NCI-H524 (cell line): ENCODE measurements around the gene IZUMO1.

Source experiments
- DNase-seq, 2 experiments: peaks; one replicate each; lab custom pipeline; 2025; lab: John Stamatoyannopoulos, UW

IZUMO1 gene

DNA sequence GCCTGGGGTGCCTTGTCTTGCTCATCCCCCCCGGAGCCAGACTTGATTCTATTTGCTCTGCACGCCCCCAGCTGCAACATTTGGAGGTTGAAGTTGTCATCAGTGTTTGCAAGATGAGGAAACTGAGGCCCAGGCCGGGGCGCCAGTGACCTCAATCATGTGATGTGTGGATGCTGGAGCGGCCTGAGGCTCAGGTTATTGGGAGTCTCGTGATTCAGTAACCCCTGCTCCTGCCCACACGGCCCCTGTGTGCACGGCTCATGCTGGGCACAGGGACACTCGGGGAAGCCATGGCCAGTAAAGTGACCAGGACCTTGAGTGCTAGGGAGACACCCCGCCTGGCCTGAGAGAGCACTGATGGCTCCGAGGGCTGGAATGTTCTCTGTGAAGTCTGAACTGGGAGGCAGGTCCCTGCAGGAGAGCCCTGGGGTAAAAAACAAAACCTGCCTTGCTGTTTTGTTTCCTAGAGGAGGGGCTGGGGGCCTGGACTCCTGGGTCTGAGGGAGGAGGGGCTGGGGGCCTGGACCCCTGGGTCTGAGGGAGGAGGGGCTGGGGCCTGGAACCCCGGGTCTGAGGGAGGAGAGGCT is 10.5 kb upstream of the IZUMO1 start:
- no peak for DNase-seq

- no peak for DNase-seq
Observed at GRCh38 chr19:48756686-48757085, 10.0 kb upstream of the IZUMO1 start.

DNA sequence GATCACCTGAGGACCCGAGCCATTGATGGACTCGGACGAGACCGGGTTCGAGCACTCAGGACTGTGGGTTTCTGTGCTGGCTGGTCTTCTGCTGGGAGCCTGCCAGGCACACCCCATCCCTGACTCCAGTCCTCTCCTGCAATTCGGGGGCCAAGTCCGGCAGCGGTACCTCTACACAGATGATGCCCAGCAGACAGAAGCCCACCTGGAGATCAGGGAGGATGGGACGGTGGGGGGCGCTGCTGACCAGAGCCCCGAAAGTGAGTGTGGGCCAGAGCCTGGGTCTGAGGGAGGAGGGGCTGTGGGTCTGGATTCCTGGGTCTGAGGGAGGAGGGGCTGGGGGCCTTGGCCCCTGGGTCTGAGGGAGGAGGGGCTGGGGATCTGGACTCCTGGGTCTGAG is 9.5 kb upstream of the IZUMO1 start:
- DNase-seq, result no peak

DNA sequence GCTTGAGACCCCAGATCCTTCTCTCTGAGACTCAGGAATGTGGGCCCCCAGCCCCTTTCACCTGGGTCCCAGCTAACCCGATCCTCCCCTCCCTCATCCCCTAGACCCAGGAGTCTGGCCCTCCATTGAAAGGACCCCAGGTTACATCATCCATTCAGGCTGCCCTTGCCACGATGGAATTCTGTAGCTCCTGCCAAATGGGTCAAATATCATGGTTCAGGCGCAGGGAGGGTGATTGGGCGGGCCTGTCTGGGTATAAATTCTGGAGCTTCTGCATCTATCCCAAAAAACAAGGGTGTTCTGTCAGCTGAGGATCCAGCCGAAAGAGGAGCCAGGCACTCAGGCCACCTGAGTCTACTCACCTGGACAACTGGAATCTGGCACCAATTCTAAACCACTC is 9.1 kb upstream of the IZUMO1 start:
- no peak for DNase-seq

- DNase-seq, result no peak
Observed at GRCh38 chr19:48755084-48755641, 8.5 kb upstream of the IZUMO1 start, which contains the start of gene FGF21. Gene FGF21 (plus strand): TSS chr19:48755524. CDS start chr19:48756237, 713 bp downstream.

- peak; percentile 50 to 74 for DNase-seq
Observed at GRCh38 chr19:48752496-48753365, 6.0 kb upstream of the IZUMO1 start, which contains the start of gene FUT1. Gene FUT1 (minus strand): TSS chr19:48752641. CDS start chr19:48751281, 1,360 bp downstream.

GRCh38 chr19:48751845-48752495 is 5.3 kb upstream of the IZUMO1 start:
- peak in 1 of 2 experiments; percentile 39 for DNase-seq

DNA sequence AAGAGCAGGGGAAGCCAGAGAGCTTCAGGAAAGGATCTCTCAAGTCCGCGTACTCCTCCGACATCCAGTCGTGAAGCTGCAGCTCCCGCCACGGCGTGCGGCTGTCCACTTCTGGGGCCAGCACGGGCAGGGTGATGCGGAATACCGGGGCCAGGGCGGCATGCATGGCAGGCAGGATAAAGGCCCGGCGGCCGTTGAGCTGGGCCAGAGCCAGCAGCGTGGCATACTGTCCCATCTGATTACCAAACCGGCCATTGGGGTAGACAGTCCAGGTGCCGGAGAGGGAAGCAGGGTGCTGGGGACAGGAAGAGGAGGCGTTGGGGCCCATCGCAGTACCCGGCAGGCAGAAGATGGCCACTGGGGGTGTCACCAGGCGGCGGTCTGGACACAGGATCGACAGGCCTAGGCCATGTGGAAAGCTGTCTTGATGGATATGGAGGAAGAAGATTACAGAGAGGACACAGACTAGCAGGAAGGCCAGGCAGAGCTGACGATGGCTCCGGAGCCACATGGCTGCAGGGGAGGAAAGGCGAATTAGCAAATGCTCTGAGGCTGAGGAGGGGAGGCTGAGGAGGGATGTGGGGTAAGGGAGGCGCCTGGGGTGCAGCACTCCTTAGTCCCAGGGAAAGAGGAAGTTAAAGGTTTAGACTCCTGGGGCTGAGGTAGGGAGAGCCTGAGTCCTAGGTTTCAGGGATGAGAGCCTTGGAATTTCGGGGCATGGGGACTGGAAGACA is 4.2 kb upstream of the IZUMO1 start:
- DNase-seq, result no peak

DNA sequence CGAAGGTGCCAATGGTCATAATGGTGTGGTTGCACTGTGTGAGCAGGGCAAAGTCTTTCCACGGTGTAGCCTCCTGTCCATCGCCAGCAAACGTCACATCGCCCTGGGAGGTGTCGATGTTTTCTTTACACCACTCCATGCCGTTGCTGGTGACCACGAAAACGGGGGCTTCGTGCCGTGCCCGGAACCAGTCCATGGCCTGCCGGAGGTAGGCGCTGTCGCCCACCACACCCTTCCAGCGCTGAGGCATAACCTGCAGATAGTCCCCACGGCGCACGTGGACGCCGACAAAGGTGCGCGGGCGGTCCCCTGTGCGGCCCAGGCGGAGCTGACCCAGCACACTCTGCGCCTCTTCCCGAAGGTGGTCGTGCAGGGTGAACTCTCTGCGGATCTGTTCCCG is 3.6 kb upstream of the IZUMO1 start:
- no peak for DNase-seq

DNA sequence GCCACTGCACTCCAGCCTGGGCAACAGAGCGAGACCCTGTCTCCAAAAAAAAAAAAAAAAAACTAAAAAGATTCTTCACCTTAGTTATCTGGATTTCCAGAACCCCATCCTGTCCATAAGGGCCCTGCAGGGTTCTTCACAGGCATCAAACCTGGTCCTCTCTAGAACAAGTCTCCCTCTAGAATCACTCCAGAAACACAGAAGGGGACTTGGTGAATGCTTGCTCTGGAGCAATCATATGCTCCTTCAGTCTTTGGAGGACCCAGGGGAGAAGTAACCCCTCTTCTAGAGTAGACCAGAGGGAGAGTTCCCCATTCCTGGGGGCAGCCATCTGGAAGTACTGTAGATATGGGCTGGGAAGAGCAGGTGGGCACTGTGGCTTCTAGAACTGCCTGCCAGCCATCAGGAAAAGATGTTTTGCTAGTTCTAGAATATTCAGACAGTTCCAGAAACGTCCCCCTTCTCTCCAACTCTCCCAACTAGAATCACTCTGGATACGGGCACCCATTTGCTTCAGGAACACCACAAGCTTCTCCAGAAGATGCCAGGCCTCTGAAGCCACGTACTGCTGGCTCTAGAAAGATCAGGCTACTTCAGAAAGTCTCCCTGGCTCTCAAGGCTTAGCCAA is 3.0 kb upstream of the IZUMO1 start:
- no peak for DNase-seq

- no peak for DNase-seq
Observed at GRCh38 chr19:48746110-48746509, 599 bp downstream of the IZUMO1 start.

GRCh38 chr19:48745208-48745995 is 1.3 kb downstream of the IZUMO1 start:
- peak in 1 of 2 experiments; percentile 76 for DNase-seq

DNA sequence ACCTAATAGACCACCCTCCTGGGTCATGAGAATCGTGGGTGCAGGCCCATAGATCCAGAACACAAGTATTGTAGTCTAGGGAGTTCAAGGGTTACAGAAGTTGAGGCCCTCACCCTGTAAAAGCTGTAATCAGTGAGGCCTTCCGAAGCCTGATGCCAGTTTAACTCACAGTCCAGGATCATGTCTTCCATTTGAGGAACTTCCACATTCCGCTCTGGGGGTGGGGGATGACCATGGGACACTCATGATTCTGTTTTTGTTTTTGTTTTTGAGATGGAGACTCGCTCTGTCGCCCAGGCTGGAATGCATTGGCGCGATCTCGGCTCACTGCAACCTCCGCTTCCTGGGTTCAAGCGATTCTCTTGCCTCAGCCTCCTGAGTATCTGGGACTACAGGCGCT is 4.6 kb downstream of the IZUMO1 start:
- DNase-seq, result no peak

DNA sequence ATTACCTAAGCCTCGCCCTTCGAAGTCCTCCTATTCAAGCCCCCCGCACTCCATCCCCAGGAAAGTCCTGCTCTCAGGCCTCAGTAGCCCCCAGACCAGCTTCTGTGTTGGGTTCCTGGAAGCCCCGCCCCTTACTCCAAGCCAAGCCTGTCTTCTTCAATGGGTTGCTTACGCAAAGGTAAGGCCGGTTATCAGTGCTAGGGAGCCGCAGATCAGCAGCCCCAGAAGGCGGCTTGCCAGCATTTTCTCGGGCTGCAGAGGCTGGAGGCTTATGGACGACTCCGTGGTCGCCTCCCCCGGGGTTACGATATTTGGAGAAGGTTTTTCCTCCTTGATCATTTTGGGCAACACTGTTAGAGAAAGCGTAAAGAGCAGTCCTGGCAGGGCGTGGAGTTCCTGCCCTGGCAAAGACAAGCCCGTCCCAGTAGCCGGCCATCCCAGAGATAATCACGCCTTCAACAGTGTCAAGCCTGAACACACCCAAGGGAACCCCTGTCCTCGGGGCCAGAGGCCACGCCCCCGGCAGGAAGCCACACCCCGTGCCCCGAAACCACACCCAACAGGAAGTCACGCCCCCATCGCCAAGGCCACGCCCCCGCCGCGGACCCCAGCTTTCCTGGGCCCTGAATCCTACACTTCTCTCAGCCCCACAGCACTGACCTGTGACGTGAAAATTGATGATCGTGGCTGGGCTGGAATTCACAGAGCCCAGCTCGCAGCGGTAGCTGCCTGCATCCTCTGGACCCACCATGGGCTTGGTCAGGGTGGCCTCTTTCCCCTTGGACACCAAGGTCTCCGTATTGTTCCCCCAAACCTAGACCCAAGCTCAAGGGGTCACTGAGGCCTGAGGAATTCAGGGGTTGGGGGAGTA is 5.3 kb downstream of the IZUMO1 start:
- DNase-seq, result no peak

GRCh38 chr19:48740164-48740972 is 6.3 kb downstream of the IZUMO1 start, which contains the start of gene RASIP1:
Gene RASIP1 (minus strand): TSS chr19:48740610. CDS start chr19:48740282, 328 bp downstream.
- no peak for DNase-seq

GRCh38 chr19:48739404-48740163 is 7.1 kb downstream of the IZUMO1 start:
- DNase-seq, result peak; percentile 82 to 91

GRCh38 chr19:48738557-48739403 is 7.9 kb downstream of the IZUMO1 start:
- peak; percentile 90 to 97 for DNase-seq
